HepG2 (cell line): Measurements from ENCODE around the gene DNAI4.
A peak's percentile ranks its signal among the peaks of the same experiment; 100 is the strongest.

Source experiments
- BCLAF1 ChIP-seq: fragments of 450-650 bp; IDR thresholded peaks from 2 replicates; pipeline ENCODE4 v1.6.1; 2017; ENCODE audit warnings: mild to moderate bottlenecking
- CTCF ChIP-seq: sonication (generic); formaldehyde crosslinking; IDR thresholded peaks from 2 replicates; pipeline ENCODE4 v1.5.0; 2020; ENCODE audit warnings: mild to moderate bottlenecking, missing genetic modification reagents, moderate library complexity
- EZH2 ChIP-seq: conservative IDR thresholded peaks from 2 replicates; pipeline ENCODE4 v1.6.1; 2012; ENCODE audit warnings: mild to moderate bottlenecking, low read depth, low read length, moderate library complexity
- PHF8 ChIP-seq: sonication (generic); formaldehyde crosslinking; IDR thresholded peaks from 2 replicates; pipeline ENCODE4 v1.5.0; 2020; ENCODE audit warnings: missing genetic modification reagents
- POLR2A ChIP-seq, 2 experiments: IDR thresholded peaks; 2 replicates each; pipeline ENCODE4 v1.6.1; 2011; ENCODE audit warnings: low read depth in 2 of 2, low read length in 2 of 2, mild to moderate bottlenecking in 1 of 2, moderate library complexity in 1 of 2; ENCODE audit not compliant: insufficient read depth in 1 of 2
- POLR2AphosphoS5 ChIP-seq: IDR thresholded peaks from 2 replicates; pipeline ENCODE4 v1.6.1; 2012; ENCODE audit warnings: low read depth, low read length
- RXRB ChIP-seq: IDR thresholded peaks from 2 replicates; pipeline ENCODE4 v1.6.1; 2016; ENCODE audit warnings: borderline replicate concordance, missing genetic modification reagents, missing compliant biosample characterization
- SNRNP70 ChIP-seq: fragments of 200-400 bp; formaldehyde crosslinking; IDR thresholded peaks from 2 replicates; pipeline ENCODE4 v1.6.1; 2017; ENCODE audit warnings: mild to moderate bottlenecking, low read depth, low read length, moderate library complexity
- ZNF232 ChIP-seq: sonication (generic); formaldehyde crosslinking; IDR thresholded peaks from 2 replicates; pipeline ENCODE4 v1.4.0; 2020; ENCODE audit warnings: missing genetic modification reagents, borderline replicate concordance
- ZNF260 ChIP-seq: sonication (generic); formaldehyde crosslinking; IDR thresholded peaks from 2 replicates; pipeline ENCODE4 v1.4.0; 2020; ENCODE audit warnings: missing genetic modification reagents, low read depth, mild to moderate bottlenecking, borderline replicate concordance
- ZNF350 ChIP-seq: sonication (generic); formaldehyde crosslinking; IDR thresholded peaks from 2 replicates; pipeline ENCODE4 v1.4.0; 2020; ENCODE audit warnings: mild to moderate bottlenecking, low read depth, missing genetic modification reagents, borderline replicate concordance
- ZNF678 ChIP-seq: sonication (generic); formaldehyde crosslinking; IDR thresholded peaks from 2 replicates; pipeline ENCODE4 v1.4.0; 2020; ENCODE audit warnings: mild to moderate bottlenecking, missing genetic modification reagents
- TF ChIP-seq, protein P1 (sequence below): sonication (generic); formaldehyde crosslinking; IDR thresholded peaks from 2 replicates; pipeline ENCODE4 v1.5.0; 2020; ENCODE audit warnings: missing genetic modification reagents
- TF ChIP-seq, protein P2 (sequence below): sonication (generic); formaldehyde crosslinking; IDR thresholded peaks from 2 replicates; pipeline ENCODE4 v1.8.1; 2022; ENCODE audit warnings: mild to moderate bottlenecking, missing genetic modification reagents

DNA sequence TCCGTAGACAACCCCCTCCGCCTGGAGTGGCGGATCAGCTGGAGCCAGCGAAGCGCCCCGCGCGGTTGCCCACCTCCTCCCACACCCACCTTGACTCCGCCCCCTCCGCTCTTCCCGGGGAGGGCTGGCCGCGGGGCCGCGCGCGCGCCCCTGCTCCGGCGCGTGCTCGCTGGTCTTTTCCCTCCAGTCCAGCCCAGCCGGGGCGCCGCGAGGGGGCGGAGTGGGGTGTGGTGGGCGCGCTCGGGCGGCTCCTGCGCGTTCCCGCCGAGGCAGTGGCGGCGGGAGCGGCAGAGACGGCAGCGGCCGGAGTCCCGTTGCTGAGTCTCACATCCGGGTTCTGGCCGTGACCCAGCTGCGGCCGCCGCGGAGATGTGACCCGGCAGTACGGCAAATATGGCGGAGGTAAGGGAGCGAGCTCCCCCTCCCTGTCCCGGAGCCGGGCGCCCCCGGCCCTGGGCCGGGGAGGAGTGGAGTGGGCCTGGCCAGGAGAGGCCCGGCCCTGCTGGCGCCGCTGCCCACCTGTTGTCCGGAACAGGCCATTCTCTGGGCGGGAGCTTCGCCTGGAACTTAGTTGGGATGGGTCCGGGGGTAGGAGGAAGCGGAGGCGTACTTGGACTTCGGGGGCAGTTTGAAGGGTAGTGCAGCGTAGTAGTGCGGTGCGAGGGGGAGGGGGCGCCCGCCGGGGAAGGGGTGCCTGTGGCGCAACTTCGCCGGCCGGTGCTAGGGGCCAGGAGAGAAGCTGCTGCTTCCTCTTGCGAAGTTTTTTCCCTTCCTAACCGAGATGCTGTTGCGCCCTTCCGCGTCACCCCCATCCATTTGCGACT lies 5.6 kb upstream of the DNAI4 start:
- TF ChIP-seq BCLAF1 (no peak), POLR2AphosphoS5 (peak; percentile 46; the same call in 1 of the 2 replicates), CTCF (CRISPR knock-in tag) (peak; percentile 55; the same call in 1 of the 2 replicates), EZH2 (no peak), RXRB (CRISPR knock-in tag) (no peak), ZNF260 (CRISPR knock-in tag) (no peak), ZNF232 (CRISPR knock-in tag) (no peak; the same call in 1 of the 2 replicates), SNRNP70 (no peak), POLR2A (IDR thresholded peaks at IDR 0.05; ENCODE audit: insufficient read depth in 1 of 2, low read depth in 2 of 2, low read length in 2 of 2) (peak; percentile 51 to 57), ZNF350 (CRISPR knock-in tag) (no peak), PHF8 (peak; percentile 70), ZNF678 (no peak)
- TF ChIP-seq, protein P1, sequence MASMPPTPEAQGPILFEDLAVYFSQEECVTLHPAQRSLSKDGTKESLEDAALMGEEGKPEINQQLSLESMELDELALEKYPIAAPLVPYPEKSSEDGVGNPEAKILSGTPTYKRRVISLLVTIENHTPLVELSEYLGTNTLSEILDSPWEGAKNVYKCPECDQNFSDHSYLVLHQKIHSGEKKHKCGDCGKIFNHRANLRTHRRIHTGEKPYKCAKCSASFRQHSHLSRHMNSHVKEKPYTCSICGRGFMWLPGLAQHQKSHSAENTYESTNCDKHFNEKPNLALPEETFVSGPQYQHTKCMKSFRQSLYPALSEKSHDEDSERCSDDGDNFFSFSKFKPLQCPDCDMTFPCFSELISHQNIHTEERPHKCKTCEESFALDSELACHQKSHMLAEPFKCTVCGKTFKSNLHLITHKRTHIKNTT: no peak
- TF ChIP-seq, protein P2, sequence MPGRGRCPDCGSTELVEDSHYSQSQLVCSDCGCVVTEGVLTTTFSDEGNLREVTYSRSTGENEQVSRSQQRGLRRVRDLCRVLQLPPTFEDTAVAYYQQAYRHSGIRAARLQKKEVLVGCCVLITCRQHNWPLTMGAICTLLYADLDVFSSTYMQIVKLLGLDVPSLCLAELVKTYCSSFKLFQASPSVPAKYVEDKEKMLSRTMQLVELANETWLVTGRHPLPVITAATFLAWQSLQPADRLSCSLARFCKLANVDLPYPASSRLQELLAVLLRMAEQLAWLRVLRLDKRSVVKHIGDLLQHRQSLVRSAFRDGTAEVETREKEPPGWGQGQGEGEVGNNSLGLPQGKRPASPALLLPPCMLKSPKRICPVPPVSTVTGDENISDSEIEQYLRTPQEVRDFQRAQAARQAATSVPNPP (CRISPR knock-in tag): peak; percentile 77; the same call in 1 of the 2 replicates
